Amniotic epithelial cell (primary cell): ENCODE results near the gene HPRT1.

ENCODE experiments used
- DNase-seq: peaks from one replicate; pipeline ENCODE4 v3.0.0-alpha.2; 2010; ENCODE audit warnings: low read depth

The HPRT1 gene, protein sequence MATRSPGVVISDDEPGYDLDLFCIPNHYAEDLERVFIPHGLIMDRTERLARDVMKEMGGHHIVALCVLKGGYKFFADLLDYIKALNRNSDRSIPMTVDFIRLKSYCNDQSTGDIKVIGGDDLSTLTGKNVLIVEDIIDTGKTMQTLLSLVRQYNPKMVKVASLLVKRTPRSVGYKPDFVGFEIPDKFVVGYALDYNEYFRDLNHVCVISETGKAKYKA

GRCh38 chrX:134460005-134460861 lies at the start of gene HPRT1:
Gene HPRT1 (plus strand): TSS chrX:134460165. CDS start chrX:134460312, 147 bp downstream.
- DNase-seq: peak; percentile 64

DNA sequence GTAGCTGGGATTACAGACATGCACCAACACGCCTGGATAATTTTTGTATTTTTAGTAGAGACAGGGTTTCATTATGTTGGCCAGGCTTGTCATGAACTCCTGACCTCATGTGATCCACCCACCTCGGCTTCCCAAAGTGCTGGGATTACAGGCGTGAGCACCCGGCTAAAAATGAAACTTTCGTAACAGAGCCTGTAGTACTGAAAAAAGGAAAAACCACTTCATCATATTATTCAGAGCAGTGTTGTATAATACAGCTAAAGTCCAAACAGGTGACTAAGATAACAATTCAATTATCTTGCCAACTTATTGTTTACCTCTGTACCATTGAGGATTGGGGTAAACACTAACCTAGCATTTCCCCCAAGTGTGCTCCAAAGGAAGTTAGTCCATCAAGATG lies 43.9 kb upstream of the HPRT1 start:
- peak; percentile 64 for DNase-seq

DNA sequence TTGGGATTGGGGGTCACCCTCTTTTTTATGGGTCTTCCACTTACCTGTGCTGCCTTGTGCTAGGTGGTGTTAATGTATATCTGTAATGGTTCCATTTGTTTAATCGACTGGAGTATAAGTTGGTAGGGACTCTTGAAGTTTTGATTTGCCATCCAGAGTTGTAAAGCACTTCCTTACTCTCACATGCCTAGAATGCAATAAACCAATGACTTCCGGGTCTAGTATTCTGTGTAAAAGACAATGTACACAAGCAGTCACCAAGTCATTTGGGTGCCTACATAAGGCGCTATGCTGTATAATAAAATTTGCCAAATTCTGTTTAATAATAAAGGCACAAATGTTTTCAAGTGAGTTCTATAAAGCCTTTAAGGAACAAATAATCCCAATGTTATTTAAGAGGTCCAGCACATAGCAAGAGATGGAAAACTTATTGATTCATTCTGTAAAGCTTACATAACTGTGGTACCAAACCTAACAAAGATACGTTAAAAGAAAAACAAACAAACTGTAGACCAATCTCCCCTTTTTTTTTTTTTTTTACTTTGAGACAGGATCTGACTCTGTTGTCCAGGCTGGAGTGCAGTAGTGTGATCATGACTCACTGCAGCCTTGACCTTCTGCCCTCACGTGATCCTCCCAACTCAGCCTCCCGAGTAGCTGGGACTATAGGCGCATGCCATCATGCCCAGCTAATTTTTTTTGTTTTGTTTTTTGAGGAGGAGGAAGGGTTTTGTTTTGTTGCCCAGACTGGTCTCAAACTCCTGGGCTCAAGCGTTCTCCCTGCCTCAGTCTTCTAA lies 41.5 kb upstream of the HPRT1 start:
- no peak for DNase-seq

- DNase-seq: no peak
Observed at GRCh38 chrX:134419784-134420183, 40.2 kb upstream of the HPRT1 start.

DNA sequence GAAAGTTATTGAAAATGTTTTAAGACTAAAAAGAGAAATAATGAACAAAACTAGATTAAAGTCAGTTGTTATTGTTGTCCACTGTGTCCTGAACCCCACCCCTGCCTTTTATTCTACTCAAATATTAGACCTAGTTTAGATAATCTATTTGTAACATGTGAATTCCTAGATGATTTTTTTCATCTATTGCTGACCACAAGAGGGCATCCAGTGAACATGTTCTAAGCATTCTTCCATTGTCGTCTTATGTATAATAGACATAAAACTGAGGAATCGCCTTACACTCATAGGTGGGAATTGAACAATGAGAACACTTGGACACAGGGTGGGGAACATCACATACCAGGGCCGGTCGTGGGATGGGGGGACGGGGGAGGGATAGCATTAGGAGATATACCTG lies 36.4 kb upstream of the HPRT1 start:
- peak; percentile 29 for DNase-seq

DNA sequence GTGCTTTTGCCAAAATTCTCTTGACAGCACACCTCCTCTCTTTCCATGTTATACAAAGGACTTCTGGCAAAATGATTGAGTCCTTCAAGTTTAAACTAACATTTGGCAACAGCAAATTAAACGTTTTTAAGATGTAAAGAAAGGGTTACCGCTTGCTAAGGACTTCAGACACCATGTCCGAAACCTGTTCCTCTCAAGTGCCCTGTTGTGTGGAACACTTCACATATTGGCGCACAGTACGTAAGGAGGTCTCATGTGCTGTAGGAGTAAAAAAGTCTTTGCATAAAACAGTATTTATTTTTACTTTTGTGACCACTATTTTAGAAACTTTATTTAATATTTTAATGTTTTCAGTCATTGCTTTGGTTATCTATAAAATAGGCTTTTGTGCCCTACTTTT lies 33.7 kb upstream of the HPRT1 start:
- DNase-seq: no peak

- peak; percentile 14 for DNase-seq
Observed at GRCh38 chrX:134431894-134432293, 28.1 kb upstream of the HPRT1 start.

GRCh38 chrX:134435894-134436293 lies 24.1 kb upstream of the HPRT1 start:
- no peak for DNase-seq

GRCh38 chrX:134443020-134443419 lies 16.9 kb upstream of the HPRT1 start:
- no peak for DNase-seq

GRCh38 chrX:134443461-134443860 lies 16.5 kb upstream of the HPRT1 start:
- no peak for DNase-seq

- DNase-seq: no peak
Observed at GRCh38 chrX:134444681-134445080, 15.3 kb upstream of the HPRT1 start.

DNA sequence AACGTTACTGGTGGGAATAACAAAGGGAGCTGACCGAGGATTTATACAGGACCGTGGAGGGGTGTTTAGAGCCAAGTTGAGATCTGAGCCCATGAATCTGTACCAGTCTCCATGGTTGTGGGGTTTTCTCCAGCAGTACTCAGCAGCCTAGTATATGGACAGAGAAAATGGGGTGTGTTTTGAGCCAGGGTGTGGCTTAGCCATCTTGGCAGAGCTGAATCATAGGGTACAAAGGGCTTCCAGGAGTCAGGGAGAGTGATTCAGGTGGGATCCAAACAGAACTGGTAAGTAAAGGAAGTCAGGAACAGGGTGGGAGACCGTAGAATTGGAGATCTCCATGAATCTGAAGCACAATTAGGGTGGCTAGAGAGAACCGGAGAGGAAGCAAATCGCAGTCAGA lies 7.4 kb upstream of the HPRT1 start:
- no peak for DNase-seq

- DNase-seq: no peak
Observed at GRCh38 chrX:134453631-134454030, 6.3 kb upstream of the HPRT1 start.

DNA sequence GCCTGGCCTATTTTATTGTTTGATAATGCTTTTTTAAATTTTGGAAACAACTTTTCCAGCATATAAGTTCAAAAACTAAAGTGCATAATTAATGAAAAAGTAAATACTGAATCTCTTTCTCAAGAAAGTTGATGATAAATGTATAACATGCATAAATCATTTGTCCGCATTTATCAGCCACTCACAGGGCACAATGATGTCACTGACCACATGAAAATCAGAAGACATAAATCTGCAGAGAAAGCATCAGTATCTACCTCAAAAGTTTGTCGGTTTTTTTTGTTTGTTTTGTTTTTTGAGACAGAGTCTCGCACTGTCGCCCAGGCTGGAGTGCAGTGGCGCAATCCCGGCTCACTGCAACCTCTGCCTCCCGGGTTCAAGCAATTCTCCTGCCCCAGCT lies 5.5 kb upstream of the HPRT1 start:
- peak; percentile 31 for DNase-seq

DNA sequence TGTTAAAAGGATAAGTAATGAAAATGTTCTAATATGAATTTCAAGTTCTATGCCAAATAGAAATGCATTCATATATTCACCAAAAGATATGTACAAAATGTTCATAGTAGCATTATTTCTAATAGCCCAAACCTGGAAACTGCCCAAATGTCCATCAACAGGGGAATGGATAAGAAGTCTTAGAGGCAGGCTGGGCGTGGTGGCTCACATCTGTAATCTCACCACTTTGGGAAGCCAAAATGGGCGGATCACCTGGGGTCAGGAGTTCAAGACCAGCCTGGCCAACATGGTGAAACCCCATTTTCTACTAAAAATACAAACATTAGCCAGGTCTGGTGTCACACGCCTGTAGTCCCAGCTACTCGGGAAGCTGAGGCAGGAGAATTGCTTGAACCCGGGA lies 2.3 kb upstream of the HPRT1 start:
- no peak for DNase-seq

DNA sequence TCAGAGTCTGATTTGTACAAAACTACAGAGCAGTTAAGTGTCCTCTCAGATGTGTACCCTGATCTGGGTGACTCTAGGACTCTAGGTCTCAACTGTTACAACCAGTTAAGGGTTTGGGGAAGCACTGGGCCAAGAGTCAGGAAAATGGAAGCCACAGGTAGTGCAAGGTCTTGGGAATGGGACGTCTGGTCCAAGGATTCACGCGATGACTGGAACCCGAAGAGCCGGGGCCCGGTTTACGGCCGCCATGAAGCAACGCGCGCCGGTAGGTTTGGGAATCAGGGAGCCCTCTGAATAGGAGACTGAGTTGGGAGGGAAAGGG lies 321 bp upstream of the HPRT1 start:
- DNase-seq: no peak

- peak; percentile 11 for DNase-seq
Observed at GRCh38 chrX:134460862-134461220, 876 bp downstream of the HPRT1 start.

- no peak for DNase-seq
Observed at GRCh38 chrX:134461437-134461836, 1.5 kb downstream of the HPRT1 start.

GRCh38 chrX:134462927-134463326 lies 3.0 kb downstream of the HPRT1 start:
- DNase-seq: no peak

DNA sequence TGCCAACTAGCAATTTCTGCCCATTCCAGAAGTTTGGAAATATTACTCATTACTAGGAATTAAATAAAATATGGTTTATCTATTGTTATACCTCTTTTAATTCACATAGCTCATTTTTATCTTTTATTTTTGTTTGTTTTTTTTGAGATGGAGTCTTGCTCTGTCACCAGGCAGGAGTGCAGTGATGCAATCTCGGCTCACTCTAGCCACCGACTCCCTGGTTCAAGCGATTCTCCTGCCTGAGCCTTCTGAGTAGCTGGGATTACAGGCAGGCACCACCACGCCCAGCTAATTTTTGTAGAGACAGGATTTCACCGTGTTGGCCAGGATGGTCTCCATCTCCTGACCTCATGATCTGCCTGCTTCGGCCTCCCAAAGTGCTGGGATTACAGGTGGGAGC lies 4.5 kb downstream of the HPRT1 start:
- peak; percentile 18 for DNase-seq

GRCh38 chrX:134469486-134469885 lies 9.5 kb downstream of the HPRT1 start:
- DNase-seq: peak; percentile 46

DNA sequence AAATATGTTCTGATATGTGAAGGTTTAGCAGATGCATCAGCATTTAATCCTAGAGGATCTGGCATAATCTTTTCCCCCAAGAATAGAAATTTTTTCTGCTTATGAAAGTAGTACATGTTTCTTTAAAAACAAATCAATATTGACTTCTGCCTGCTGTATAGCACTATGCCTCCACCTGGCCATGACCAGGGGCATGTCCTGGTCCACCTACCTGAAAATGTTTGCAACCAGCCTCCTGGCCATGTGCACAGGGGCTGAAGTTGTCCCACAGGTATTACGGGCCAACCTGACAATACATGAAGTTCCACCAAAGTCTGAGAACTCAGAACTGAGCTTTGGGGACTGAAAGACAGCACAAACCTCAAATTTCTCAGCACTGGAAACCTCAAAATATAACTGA lies 10.0 kb downstream of the HPRT1 start:
- no peak for DNase-seq

DNA sequence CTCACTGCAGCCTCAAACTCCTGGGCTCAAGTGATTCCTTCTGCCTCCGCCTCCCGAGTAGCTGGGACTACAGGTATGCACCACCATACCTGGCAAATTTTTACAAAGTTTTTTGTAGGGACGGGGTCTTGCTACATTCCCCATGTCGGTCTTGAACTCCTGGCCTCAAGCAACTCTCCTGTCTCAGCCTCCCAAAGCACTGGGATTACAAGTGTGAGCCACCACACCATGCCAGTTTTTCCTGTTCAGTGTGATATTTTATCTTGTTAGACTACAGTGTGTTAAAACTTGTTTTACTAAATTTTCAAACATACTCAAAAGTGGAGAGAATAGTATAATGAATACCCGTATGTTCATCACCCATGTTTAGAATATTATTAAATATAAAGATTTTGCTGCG lies 12.1 kb downstream of the HPRT1 start:
- DNase-seq: no peak
